Subcutaneous abdominal adipose tissue (tissue), 5 donors: Measurements from ENCODE around the gene KRT35.

Source experiments
- H3K27ac ChIP-seq: one replicate; pipeline ENCODE4 v1.7.0; 2013; ENCODE audit warnings: low read depth, mild to moderate bottlenecking, inconsistent platforms, low read length, moderate library complexity
- H3K27me3 ChIP-seq, 5 donors: one replicate each; pipeline ENCODE4 v1.7.0; 2013; ENCODE audit warnings: low read length in 5 of 5, inconsistent platforms in 1 of 5; ENCODE audit not compliant: control insufficient read depth in 5 of 5, insufficient read depth in 4 of 5
- H3K36me3 ChIP-seq, 5 donors: one replicate each; pipeline ENCODE4 v1.7.0; 2013; ENCODE audit warnings: low read length in 5 of 5; ENCODE audit not compliant: control insufficient read depth in 5 of 5, insufficient read depth in 5 of 5
- H3K4me1 ChIP-seq, 5 donors: one replicate each; pipeline ENCODE4 v1.7.0; 2013; ENCODE audit warnings: low read length in 5 of 5, mild to moderate bottlenecking in 3 of 5, moderate library complexity in 1 of 5; ENCODE audit not compliant: control insufficient read depth in 5 of 5, insufficient read depth in 5 of 5
- H3K4me3 ChIP-seq, 5 donors: one replicate each; pipeline ENCODE4 v1.7.0; 2013; ENCODE audit warnings: low read length in 5 of 5, low read depth in 1 of 5
- H3K9ac ChIP-seq, 5 donors: one replicate each; pipeline ENCODE4 v1.7.0; 2013; ENCODE audit warnings: low read length in 5 of 5, mild to moderate bottlenecking in 4 of 5, moderate library complexity in 3 of 5
- H3K9me3 ChIP-seq, 5 donors: one replicate each; pipeline ENCODE4 v1.7.0; 2013; ENCODE audit warnings: low read length in 5 of 5; ENCODE audit not compliant: control insufficient read depth in 5 of 5
- donor health status: healthy.
- donor health status: healthy.
- donor health status: healthy.
- donor health status: healthy.
- donor health status: healthy.

The KRT35 gene

GRCh38 chr17:41511716-41512115 is 30.8 kb upstream of the KRT35 start:
- H3K4me1 ChIP-seq: no peaks in the 10 kb centered on the region
- peaks cover 4 to 14% (median 11%) of the 10 kb centered on the region in 5 donors for H3K27me3 ChIP-seq
- no peaks in the 10 kb centered on the region for H3K36me3 ChIP-seq
- no peak overlapping the region for H3K27ac ChIP-seq
- H3K4me3 ChIP-seq: no peak overlapping the region
- no peak overlapping the region for H3K9ac ChIP-seq
- no peaks in the 10 kb centered on the region for H3K9me3 ChIP-seq

- H3K27ac ChIP-seq: no peak overlapping the region
- no peak overlapping the region for H3K9ac ChIP-seq
- H3K9me3 ChIP-seq: no peaks in the 10 kb centered on the region
- peaks cover 1 to 14% (median 9%) of the 10 kb centered on the region in 5 donors for H3K27me3 ChIP-seq
- no peak overlapping the region for H3K4me3 ChIP-seq
- no peaks in the 10 kb centered on the region for H3K36me3 ChIP-seq
- no peaks in the 10 kb centered on the region for H3K4me1 ChIP-seq
These were observed 30.2 kb upstream of the KRT35 start for GRCh38 chr17:41511116-41511515.

DNA sequence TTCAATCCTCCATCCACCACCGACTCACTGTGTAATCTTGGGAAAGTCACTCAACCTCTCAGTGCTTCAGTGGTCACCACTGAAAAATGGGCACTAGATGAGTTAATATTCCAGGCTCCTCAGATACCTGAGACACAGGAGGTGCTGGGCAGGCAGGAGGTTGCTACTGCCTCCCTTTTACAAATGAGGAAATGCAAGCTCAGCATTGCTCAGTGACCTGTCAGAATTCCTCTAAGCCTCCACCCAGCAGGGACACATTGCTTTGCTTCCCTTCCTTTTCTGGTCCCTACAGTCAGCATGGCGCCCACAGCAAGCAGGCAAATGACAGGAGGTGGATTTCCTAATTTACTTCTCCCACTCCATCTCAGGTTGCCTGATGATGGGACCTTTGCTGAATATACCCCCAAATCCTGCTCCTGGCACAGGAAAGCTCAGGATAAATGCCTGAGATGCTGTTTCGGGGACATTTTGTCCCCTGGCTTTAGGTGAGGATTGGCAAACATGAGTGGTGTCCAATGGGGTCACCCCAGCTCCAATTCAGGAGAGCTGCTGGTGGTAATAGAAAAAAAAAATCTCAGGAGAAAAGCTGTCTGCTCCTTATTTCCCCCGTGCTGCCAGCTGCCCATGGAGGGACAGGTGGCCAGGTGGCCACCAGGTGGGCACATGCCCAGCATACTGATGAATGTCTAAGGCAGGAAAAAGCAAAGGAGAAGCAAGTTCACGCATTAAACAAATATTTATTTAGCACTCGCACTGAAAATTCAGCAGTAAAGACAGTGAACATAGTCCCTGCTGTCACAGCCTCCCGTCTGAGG is 29.5 kb upstream of the KRT35 start:
- no peak overlapping the region for H3K4me3 ChIP-seq
- no peaks in the 10 kb centered on the region for H3K36me3 ChIP-seq
- no peaks in the 10 kb centered on the region for H3K9me3 ChIP-seq
- no peak overlapping the region for H3K9ac ChIP-seq
- H3K27ac ChIP-seq: no peak overlapping the region
- H3K4me1 ChIP-seq: no peaks in the 10 kb centered on the region
- peaks cover 0 to 10% (median 8%) of the 10 kb centered on the region in 5 donors for H3K27me3 ChIP-seq

GRCh38 chr17:41507315-41507880 is 26.4 kb upstream of the KRT35 start:
- Histone ChIP-seq H3K4me1 (no peaks in the 10 kb centered on the region), H3K9ac (no peak overlapping the region), H3K27me3 (peaks cover 0 to 9% (median 5%) of the 10 kb centered on the region in 5 donors), H3K27ac (no peak overlapping the region), H3K4me3 (no peak overlapping the region), H3K9me3 (no peaks in the 10 kb centered on the region), H3K36me3 (no peaks in the 10 kb centered on the region)

- no peaks in the 10 kb centered on the region for H3K4me1 ChIP-seq
- no peak overlapping the region for H3K9ac ChIP-seq
- H3K4me3 ChIP-seq: no peak overlapping the region
- no peaks in the 10 kb centered on the region for H3K9me3 ChIP-seq
- no peaks in the 10 kb centered on the region for H3K36me3 ChIP-seq
- peaks cover 0 to 9% (median 6%) of the 10 kb centered on the region in 5 donors for H3K27me3 ChIP-seq
- no peak overlapping the region for H3K27ac ChIP-seq
These were observed 25.1 kb upstream of the KRT35 start for GRCh38 chr17:41505809-41506767.

DNA sequence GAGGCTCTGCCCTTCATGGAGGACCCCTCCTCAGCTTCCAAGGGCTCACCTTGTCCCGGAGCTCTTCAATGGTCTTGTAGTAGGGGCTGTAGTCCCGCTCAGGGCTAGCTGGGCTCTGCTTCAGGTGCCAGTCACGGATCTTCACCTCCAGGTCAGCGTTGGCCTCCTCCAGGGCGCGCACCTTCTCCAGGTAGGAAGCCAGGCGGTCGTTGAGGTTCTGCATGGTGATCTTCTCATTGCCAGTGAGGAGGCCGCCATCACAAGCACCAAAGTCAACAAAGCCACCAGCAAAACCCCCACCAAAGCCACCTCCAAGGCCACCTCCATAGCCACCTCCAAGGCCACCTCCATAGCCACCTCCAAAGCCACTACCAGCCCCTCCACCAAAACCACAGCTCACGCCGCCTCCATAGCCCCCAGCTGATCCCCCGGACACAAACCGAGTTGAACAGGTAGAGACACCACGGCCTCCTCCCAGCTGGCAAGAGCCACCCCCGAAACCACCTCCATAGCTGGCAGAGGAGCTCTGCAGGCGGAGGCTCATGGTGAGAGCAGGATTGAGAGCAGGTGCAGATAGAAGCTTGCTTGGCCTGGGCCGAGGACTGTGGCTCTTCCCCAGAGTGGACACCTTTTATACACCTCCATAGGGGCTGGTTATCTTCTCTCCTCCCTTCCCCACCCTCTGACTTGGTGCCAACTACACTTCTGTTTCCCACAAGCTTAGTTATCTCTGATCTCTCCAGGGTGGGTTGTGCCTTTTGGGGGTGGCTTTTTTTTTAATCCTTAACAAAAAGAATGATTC is 24.3 kb upstream of the KRT35 start, which contains the start of gene KRT13:
Gene KRT13 (minus strand): TSS at position 606 of the 802 bp plus-strand sequence. CDS start 62 bp downstream, at position 544.
- H3K9me3 ChIP-seq: no peaks in the 10 kb centered on the region
- H3K4me3 ChIP-seq: no peak within 1 kb of the TSS
- peaks cover 1 to 10% (median 4%) of the 10 kb centered on the region in 5 donors for H3K27me3 ChIP-seq
- no peak within 1 kb of the TSS for H3K9ac ChIP-seq
- no peak within 1 kb of the TSS for H3K27ac ChIP-seq
- H3K4me1 ChIP-seq: no peaks in the 10 kb centered on the region
- no peaks in the 10 kb centered on the region for H3K36me3 ChIP-seq

GRCh38 chr17:41504246-41504977 is 23.5 kb upstream of the KRT35 start:
- Histone ChIP-seq H3K4me3 (no peak overlapping the region), H3K27ac (no peak overlapping the region), H3K4me1 (no peaks in the 10 kb centered on the region)

DNA sequence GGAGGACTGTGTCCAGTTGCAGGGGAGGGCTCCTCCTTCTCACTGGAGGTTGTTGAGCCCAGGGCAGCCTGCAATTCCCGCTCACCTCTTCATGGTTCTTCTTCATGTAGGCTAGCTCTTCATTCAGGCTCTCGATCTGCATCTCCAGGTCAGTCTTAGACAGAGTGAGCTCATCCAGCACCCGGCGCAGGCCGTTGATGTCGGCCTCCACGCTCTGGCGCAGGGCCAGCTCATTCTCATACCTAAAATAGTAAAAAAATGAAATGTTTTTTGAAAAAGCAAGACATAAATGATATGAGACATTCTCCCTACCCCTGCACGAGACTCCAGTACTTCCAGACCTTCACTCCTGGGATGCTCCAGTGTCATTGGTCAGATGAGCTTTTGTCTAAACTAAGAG is 22.3 kb upstream of the KRT35 start:
- H3K36me3 ChIP-seq: no peaks in the 10 kb centered on the region
- no peak overlapping the region for H3K9ac ChIP-seq
- H3K27me3 ChIP-seq: peaks cover 3 to 17% (median 9%) of the 10 kb centered on the region in 5 donors
- no peaks in the 10 kb centered on the region for H3K9me3 ChIP-seq
- H3K4me1 ChIP-seq: peaks cover 0 to 6% (median 0%) of the 10 kb centered on the region in 5 donors
- H3K4me3 ChIP-seq: no peak overlapping the region
- no peak overlapping the region for H3K27ac ChIP-seq

More at GRCh38 chr17:41504246-41504977, 23.5 kb upstream of the KRT35 start:
- H3K27me3 ChIP-seq: peaks cover 2 to 14% (median 7%) of the 10 kb centered on the region in 5 donors
- H3K36me3 ChIP-seq: no peaks in the 10 kb centered on the region
- no peaks in the 10 kb centered on the region for H3K9me3 ChIP-seq
- no peak overlapping the region for H3K9ac ChIP-seq
